GM18867 (cell line): ENCODE results near the gene CARS1.

Experiments used
- ATAC-seq: cut with Tn5 transposase; IDR thresholded peaks from one replicate; pipeline ENCODE4 v1.9.1; 2021; ENCODE audit warnings: mild to moderate bottlenecking, moderate library complexity; ENCODE audit not compliant: unreplicated experiment

The CARS1 gene

DNA sequence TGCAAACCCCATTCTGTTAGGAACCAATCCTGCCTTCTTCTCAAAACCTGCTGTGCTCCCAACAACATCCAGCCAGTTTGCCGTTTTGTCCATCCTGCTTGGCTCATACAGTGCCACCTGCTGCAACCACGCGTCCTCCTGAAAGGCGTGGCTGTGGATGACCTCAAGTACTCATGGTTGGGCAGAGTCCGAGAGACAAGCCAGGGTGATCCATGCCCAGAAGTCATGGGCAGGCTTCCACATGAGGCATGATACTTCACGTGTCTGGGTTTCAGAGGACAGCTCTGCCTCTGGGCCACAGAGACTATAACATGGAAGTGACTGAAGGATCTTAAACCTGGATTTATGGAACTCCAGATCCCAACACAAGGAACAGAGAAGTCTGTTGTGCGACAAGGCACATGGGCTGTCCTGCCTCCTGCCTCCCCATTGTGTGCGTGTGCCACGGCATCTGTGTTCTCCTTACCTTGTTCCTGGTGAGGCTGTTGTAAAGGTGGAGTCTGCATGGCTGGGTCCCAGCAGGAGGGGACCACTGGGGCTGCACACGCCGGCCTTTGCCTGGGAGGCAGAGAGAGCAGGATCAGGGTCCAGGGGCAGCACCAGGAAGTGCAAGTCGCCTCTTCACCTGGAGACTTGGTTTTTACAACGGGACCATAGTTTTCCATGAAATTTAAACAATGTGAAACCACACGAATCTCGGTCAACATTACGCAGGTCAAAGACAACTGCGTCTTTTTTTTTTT, 15.4 kb downstream of the CARS1 start:
- ATAC-seq = no peak

DNA sequence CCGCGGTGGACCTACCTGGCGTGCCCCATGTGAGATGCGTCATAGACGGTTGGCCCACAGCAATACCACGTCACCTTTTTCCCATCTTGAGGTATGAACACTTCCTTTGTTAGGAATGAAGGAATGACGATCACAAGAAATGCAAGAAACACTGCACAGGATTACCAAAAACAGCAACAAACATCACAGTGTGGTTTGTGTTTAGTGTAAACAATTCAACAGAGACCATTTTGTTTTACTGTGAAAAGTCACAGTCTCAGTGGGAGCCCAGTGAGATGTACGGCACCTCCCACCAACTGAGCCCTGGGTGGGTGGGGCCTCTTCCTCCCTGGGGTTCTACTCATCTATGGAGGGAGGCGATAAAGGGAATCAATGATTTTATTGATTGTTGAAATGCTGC, 16.3 kb downstream of the CARS1 start:
- no peak for ATAC-seq

DNA sequence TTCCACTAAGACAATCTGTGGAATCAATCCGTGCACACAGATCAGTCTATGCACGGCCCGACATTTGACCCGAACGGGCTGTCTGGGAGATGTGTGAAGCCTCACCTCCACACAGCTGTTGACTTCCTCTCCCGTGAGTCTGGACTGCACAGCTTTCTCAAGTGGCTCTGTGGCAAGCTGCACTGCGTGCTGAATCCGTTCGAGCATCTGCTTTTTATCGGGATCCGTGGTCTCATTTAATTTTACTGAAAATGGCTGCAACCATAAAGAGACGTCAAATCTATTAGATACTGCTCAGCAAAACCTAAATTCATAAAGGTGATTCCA, 19.3 kb downstream of the CARS1 start:
- no peak for ATAC-seq

DNA sequence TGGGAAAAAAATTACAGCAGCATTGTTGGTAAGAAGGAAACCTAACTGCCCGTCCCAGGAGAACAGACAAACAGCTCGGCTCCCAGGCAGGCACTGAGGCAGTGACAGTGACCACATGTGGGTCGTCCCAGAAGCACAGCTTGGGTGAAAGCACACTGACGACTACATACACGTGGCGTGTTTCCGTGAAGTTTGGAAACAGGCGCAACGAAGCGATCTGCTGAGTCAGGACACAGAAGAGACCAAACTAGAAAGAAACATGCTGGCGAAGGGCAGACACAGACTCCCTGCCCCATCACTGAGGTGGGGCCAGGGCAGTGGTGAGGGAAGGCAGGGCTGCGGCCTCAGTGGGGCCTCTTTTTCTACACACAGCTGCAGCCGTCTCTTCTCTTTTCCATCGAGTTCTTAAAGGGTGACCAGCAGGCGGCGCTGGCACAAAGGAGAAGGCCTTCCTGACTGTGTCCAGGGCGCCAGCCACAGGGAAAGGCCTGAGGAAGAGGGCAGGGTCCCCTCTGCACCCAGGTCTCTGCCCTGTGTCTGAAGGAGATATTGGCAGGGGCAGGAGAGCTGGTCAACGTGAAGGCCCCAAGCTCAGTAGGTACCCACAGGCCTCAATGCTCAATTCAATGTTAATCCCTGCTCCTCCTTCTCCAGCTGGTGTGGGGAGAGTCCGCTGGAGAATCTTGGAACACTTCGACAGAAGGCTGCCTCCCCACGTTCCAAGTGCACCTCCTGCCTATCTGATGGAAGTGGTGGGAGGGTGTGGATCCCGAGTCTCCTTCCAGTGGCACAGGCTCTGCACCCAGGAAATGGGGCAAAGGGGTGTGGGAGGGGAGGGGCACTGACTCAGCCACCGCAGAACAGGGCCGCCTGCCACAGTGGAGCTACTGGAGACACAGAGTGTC, 19.9 kb downstream of the CARS1 start:
- no peak for ATAC-seq

DNA sequence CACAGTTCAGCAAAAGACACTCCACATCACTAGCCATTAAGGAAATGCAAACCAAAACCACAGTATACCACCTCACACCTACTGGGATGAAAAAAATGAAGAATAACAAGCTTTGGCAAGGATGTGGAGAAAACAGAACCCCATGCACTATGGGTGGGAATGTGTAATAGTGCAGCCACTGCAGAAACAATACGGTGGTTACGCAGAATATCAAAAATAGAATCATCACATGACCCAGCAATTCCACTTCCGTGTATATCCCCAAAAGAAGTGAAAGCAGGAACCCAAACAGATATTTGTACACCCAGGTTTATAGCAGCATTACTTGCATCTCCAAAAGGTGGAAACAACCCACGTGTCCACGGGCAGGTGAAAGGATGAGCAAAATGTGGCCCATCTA, 20.8 kb downstream of the CARS1 start:
- ATAC-seq = no peak

DNA sequence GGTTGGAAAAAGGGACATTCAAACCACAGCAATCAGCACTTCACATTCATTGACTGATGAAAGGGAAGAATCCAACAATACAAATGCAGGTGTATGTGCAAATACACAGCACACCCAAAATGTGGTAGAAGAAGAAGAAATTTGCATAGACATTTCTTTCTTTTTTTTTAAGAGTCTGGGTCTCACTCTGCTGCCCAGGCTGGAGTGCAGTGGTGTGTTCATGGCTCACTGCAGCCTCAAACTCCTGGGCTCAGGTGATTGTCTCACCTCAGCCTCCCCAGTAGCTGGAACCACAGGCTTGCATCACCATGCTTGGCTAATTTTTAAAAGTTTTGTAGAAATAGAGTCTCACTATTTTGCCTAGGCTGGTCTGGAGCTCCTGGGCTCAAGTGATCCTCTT, 21.9 kb downstream of the CARS1 start:
- ATAC-seq = no peak

DNA sequence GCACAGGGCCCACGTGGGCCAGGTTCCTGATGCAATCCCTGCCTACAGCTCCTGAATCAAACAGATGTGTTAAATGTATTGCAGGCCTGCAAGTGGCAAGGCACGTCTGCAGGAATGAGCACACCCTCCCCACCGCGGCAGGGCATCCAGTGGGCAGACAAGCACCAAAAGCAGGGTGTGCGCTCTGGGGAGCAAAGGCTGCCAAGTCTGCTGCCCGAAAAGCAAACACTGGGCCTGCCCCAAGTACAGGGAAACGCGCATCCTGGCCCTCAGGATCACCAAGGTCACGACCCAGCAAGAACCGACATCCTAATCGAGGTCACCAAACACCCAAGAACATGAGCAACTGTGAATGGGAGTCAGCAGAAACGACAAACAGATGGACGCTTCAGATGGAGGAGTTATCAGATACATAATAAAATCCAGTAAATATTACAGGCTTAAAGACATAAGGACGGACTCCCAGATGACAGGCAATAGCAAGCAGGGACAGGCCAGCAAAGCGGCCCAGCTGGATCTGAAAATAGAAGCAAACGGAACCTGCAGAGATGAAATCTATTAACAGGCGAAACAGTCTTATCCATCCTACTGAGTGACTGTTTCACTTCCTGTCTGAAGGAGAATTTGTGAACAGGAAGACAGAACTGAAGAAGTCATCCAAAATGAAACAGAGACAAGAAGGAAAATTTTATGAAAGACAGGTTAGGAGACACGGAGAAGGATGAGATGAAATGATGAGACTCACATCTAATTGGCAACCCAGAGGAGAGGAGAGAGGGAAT, 26.7 kb downstream of the CARS1 start:
- ATAC-seq = no peak

DNA sequence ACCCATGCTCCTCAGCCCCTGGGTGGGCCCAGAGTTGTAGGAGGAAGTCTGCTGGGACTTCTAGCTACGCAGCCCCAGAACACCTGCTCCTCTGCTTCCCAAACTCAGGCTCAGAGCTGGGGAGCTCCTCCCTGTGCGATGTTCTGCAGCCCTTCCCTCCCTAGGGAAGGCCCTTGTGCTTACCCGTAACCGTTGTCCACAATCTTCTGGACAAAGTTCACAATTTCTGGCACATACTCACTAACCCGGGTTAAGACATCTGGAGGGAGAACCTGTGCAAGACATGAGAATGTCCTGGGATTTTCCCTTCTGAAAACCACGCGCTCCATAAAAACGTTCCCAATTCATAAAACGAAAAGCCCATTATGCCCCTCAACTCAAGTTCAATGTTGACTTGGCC, 28.4 kb downstream of the CARS1 start:
- no peak for ATAC-seq

DNA sequence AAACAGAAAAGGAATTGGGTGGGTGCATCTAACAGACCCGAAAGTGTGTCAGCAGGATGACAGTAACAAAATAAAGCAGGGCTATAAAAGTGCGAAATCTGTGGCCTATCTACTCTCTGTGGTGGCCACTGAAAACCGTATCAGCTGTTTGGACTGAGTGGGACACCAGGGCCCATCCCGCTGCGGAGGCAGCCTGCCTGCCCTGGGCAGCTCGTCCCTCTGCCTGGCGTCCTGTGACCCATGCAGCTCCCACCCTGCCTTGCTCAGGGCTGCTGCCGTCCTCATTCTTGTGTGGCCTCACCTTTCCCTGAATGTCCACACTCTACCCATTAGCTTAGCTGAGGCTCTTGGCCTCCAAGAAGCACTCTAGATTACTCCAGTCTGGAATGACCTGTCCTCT, 30.4 kb downstream of the CARS1 start:
- ATAC-seq = no peak

DNA sequence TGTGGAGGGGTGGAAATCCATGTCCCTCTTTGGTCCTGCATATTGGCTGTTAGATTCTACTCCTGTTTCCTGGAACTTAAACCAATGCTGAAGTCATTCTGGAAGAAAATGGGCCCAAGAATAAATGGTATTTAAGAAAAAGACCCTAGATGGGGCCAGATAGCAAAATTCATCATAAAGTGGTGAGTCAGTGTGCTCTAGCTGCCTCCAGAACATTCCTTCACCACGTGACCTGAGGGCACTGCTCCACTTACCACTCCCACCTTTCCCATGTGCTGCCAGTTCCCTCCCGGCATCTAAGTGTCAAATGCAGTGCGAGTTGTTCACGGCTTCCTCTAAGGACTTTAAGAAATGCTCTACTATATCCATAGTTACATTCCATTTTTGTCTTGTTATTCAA, 34.2 kb downstream of the CARS1 start:
- no peak for ATAC-seq

DNA sequence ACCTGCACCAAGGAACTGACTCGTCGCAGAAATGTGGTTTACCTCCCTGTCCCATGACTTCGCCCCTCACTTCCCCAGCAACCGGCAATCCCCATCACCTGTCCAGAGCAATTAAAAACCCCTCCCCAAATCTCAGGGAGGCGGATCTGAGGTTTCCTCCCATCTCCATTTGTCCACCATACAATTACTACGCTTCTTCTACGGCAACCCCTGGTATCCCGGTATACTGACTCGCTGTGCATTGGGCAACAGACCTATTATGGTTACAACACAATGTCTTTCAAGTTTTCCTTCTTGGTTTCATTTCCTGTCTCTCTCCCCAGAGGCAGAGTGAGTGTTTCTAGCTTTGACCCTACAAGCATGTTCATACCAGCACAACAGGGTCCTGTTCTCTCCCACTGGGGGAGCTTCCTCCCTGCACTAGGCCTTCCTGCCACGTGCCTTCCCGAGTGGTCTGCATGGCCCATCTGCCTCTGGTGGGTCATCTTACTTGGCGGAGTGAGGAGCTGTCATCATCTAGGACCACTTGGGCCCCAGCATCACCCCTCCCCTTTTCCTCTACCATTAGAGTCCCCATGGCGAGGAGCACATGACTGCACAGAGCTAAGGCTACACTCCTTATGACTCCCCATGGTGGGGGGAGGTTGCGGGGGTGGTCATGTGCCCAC, 34.8 kb downstream of the CARS1 start:
- ATAC-seq = no peak

DNA sequence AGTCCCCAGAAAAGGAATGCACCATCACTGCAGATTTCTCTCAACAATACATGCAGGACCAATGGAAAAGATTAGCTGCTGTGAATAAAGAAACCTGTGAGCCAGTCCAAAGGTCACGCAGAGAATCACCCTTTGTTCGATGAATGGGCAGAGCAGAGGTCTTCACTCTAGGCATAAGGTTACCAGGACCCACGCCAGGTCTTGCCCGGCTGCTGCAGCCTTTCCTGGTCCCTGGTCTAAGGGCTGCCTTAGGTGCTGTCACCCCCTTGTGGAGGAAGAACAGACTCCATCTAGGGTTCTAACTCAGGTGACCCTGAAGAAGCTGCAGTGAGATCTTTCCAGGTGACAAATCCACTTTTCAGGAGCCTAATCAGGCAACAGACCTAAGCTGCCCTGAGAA, 36.1 kb downstream of the CARS1 start:
- no peak for ATAC-seq

DNA sequence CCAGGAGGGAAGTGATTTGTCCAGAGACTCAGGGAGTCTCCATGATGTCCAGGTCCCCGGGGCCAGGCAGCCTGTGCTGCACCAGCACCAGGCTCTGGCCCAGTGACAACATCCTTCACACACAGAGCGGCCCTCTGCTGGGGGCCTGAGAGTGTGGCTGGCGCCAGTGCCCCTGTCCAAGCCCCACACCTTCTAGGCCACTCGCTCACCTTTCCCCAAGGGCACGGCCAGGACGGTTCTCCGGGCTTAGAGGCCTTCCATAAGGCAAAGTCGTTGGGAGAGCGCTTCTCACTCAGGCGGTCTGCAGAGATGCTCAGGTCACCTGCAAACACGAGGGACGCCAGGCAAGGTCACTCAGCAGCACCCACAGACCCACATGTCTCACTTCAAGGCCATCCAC, 37.2 kb downstream of the CARS1 start:
- no peak for ATAC-seq

DNA sequence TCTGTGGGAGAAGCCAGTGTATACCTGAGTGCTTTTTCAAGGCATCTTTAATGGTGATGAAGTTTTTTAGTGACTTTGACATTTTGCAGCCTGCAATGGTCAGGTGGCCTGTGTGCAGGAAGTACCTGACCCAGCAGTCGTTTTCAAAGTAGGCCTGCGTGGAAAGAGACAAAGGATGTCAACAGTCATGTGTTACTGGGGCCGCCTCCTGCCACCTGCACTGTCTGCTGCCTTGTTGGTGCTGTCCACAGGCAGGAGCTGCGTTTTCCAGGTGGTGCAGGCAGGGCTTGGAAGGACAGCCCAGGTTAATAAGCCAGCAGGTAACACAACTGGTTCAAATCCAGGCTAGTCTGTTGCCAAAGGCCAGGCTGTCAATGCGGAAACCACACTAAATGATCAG, 38.6 kb downstream of the CARS1 start:
- ATAC-seq = no peak

DNA sequence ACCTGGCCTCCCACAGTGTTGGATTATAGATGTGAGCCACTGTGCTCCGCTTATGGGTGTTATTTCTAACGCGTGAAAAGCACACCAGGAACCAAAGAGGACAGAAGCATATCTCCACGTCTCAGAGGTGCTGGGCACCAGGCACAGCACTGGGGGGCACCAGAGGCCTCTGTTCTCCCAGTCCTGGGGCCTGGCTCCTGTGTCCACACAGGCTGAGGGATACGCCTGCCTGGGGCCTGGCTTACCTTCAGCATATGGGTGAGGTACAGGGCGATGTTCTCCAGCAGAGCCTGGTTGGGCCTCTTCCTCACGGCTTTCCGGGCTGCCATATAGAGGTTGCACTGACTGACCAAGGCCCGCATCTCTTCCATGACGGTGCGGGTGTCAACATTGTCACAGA, 40.4 kb downstream of the CARS1 start:
- ATAC-seq = no peak

DNA sequence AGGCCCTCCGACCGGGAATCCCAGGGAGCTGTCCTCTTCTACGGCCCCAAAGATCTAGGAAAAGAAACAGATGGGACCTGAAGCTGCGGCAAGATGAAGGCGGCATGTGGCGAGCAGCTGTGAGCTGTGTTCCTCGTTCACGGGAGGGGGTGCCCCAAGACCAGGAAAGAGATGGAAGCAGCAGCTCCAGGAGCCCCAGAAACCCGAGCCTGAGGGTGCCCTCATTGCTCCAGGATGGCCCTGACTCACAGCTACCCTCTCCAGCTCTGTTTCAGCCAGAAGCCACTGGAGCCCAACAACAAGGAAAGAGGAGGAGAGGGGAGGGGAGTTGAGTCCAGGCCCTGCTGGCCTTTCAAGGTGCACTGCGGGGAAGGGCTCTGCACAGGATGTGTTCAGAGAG, 41.4 kb downstream of the CARS1 start:
- no peak for ATAC-seq

DNA sequence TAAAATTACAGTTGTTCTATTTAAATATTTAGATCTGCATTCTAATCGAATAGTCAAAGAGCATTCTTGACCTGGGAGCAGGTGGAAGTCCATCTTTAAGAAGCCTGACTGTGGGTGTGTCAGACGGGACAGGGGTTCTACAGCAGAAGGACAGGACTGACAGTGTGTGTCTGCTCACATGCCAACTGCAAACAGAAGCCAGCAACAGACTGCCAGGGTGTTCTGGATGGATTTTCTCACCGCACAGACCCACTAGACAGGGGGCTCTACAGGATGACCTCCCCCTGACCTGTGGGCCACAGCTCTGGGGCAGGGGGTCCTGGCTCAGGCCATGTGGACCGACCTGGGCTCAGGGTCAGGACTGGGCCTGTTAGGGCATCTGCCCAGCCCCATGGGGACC, 42.3 kb downstream of the CARS1 start:
- no peak for ATAC-seq

DNA sequence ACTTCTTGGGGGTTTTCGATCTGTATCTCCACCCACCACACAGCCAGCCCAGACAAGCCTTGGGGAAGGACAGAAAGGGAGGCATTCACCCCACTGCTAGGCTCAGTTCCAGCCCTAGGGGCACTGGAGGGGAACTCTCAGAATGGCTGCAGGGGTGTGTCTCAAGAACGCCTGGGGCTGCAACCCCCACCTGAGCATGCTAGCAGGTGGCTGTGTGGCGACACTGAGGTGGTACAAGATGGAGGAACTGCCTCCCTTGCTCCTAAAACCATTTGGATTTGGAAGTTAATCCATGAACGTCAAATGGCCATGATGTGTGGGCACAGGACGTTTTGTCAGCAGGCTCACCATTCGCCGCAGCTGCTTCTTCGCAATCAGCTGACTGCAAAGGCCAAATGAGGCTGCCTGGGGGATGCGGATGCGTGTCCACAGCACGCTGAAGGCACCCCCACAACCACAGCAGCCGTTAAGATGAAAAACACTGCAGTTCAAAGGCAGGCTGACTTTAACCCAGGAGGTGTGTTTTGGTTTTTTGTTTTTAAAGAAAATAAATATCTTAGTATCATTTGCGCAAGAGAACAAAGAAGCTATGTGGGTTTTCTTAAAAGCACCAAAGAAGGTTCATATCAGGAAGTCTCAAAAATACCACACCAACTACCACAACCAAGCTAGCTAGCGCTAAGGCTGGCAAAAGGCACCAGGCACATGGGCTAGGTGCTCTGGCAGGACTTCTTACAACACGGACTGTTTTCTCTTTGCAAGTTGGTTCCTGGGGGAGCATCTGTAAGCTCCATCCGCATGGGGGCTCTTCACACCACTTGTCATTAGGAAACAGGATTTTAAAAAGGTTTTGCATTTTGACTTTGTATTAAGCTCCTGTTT, 42.9 kb downstream of the CARS1 start:
- no peak for ATAC-seq

DNA sequence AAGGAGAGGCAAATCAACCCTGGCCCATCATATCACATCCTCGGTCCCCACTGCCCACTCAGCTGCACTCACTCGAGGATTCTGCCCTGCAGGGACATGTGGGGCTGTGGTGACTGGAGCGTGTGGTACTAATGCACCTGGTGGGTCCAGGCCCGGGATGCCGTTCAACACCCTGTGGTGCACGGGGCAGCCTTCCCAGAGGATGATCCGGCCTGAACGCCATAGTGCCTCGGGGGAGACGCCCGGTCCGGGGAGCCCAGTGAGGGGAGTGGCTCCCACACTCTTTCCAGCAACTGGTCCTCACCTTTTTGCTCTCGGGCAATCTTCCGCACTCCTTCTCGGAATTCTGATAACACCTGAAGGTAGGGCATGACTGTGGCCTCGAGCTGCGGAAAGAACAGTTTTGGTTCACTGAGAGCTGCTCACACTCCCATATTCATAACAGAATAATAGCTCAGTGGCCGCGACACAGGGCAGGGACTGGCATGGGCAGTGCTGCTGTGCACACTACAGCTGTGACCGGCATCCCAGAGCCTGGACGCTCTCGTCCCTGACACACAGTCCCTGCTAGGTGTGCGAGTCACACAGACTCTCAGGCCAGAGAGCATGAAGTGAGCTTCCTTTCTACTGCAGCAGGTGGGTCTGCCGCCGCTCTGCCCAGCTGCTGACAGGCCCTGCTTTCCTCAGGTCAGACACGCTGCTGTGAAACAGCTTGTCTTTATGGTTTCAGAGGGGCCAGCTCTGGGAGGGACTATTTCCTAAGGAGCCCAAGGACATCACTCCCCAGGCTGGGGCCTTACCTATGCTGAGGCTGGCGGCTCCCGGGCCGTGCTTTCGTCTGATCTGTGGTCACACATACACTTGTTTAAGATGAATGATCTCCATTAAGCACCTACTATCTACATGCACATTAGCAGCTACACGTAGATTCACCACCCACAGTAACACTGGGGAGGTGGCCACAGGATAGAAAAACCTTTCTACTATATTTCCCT, 45.0 kb downstream of the CARS1 start:
- no peak for ATAC-seq
